ENCODE measurements around the gene AP1G2. TPM values are rescaled to one million over a fixed set of nuclear protein-coding genes. Genes with fewer than 3 reads are reported as not detected.

Gene AP1G2
- polyA plus RNA-seq, 1 experiment = 8.2 TPM

DNA sequence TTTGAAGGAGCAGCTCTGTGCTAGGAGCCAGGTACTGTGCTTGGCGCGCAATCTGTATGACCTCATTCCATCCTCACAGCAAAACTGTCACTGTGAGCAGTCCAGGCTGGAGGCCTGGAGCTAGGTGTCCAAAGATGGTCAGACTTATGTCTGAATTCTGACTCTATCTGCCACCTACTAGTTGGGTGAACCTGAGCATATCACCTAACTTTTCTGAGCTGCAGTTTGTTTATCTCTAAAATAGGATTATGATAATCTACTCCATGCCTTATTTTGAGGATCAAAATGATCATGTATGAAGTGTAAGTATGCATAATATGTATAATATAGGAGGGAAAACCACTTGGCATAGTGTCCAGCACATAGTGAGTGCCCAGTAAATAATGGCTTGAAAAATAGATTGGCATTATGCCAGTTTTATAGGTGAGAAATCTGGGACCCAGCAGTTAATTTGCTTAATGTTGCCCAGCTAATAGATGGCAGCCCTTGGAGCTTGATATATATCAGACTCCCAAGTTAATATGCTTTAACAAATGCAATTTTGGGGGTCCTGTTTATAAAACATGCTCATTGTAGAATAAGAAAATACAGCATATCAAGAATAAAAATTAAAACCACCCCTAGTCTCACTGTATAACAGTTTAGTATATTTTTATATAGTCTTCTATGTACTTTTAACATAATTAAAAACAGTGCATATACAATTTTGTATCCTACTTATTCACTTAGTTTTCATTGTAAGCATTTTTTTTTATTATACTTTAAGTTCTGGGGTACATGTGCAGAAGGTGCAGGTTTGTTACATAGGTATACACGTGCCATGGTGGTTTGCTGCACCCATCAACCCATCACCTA is 15.5 kb upstream of the AP1G2 start:
- Histone ChIP-seq H3K27me3 (ENCODE audit: control insufficient read depth, insufficient read depth, low read length) (peaks cover 21% of the 10 kb centered on the region), H3K4me3 (ENCODE audit: low read depth, low read length) (no peak overlapping the region), H3K9me3 (ENCODE audit: control insufficient read depth, insufficient read depth, low read length) (no peaks in the 10 kb centered on the region; the same call in 1 of the 2 replicates), H3K27ac (ENCODE audit: low read depth, low read length) (no peak overlapping the region)
- CTCF ChIA-PET = interaction anchor here (0.9 kb wide), 1 partner anchor 49 kb away, joined by 3 read pairs; no protein-coding TSS in a partner anchor
- no peak for DNase-seq (ENCODE audit: low read depth, low spot score)
- POLR2A ChIA-PET = no interaction called here
- TF ChIP-seq, protein P1, sequence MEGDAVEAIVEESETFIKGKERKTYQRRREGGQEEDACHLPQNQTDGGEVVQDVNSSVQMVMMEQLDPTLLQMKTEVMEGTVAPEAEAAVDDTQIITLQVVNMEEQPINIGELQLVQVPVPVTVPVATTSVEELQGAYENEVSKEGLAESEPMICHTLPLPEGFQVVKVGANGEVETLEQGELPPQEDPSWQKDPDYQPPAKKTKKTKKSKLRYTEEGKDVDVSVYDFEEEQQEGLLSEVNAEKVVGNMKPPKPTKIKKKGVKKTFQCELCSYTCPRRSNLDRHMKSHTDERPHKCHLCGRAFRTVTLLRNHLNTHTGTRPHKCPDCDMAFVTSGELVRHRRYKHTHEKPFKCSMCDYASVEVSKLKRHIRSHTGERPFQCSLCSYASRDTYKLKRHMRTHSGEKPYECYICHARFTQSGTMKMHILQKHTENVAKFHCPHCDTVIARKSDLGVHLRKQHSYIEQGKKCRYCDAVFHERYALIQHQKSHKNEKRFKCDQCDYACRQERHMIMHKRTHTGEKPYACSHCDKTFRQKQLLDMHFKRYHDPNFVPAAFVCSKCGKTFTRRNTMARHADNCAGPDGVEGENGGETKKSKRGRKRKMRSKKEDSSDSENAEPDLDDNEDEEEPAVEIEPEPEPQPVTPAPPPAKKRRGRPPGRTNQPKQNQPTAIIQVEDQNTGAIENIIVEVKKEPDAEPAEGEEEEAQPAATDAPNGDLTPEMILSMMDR (IDR thresholded peaks at IDR 0.05; ENCODE audit: low read depth, low read length) = no peak

DNA sequence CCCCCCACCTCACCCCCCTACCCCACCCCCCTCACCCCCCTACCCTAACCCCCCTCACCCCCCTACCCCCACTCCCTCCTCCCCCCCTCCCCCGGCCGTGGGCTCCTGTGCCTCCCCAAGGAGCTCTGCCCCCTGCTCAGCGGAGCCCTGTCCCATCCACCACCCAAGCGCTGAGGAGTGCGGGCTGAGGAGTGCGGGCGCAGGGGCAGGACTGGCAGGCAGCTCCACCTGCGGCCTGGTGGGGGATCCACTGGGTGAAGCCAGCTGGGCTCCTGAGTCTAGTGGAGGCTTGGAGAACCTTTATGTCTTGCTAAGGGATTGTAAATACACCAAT is 13.3 kb upstream of the AP1G2 start:
- TF ChIP-seq, protein P1 (IDR thresholded peaks at IDR 0.05; ENCODE audit: low read depth, low read length) = no peak
- H3K9me3 ChIP-seq (ENCODE audit: control insufficient read depth, insufficient read depth, low read length) = no peaks in the 10 kb centered on the region; the same call in 1 of the 2 replicates
- ChIA-PET POLR2A (no interaction called here), CTCF (no interaction called here)
- no peak for DNase-seq (ENCODE audit: low read depth, low spot score)
- no peak overlapping the region for H3K4me3 ChIP-seq (ENCODE audit: low read depth, low read length)
- H3K27me3 ChIP-seq (ENCODE audit: control insufficient read depth, insufficient read depth, low read length) = peaks cover 41% of the 10 kb centered on the region
- no peak overlapping the region for H3K27ac ChIP-seq (ENCODE audit: low read depth, low read length)

DNA sequence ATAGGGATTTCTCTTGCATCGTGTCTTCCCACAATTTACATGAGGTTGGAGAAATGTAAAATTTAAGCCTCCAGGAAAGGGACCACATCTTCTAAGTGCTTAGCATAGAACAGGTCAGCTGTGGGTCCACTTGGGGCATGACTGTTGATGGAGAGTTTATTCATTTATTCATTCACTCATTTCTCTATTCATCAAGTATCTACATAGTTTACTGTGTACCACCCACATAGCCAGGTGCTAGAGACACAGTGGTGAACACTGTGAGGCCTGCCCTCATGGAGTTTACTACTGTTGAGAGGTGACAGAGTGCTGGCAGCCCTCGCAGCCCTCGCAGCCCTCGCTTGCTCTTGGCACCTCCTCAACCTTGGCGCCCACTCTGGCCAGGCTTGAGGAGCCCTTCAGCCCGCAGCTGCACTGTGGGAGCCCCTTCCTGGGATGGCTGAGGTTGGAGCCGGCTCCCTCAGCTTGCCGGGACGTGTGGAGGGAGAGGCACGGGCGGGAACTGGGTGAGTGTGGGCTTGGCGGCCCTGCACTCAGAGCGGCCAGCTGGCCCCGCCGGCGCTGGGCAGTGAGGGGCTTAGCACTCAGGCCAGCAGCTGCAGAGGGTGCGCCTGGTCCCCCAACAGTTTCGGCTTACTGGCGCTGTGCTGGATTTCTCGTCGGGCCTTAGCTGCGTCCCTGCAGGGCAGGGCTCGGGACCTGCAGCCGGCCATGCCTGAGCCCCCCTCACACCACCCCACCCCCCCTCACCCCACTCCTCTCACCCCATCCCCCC is 12.7 kb upstream of the AP1G2 start:
- TF ChIP-seq, protein P1 (IDR thresholded peaks at IDR 0.05; ENCODE audit: low read depth, low read length) = no peak
- DNase-seq (ENCODE audit: low read depth, low spot score) = no peak
- H3K27ac ChIP-seq (ENCODE audit: low read depth, low read length) = no peak overlapping the region
- H3K4me3 ChIP-seq (ENCODE audit: low read depth, low read length) = no peak overlapping the region
- peaks cover 44% of the 10 kb centered on the region for H3K27me3 ChIP-seq (ENCODE audit: control insufficient read depth, insufficient read depth, low read length)
- ChIA-PET POLR2A (no interaction called here), CTCF (interaction anchor here (1.0 kb wide), 1 partner anchor 8 kb away, joined by 6 read pairs; no protein-coding TSS in a partner anchor)
- H3K9me3 ChIP-seq (ENCODE audit: control insufficient read depth, insufficient read depth, low read length) = no peaks in the 10 kb centered on the region; the same call in 1 of the 2 replicates

DNA sequence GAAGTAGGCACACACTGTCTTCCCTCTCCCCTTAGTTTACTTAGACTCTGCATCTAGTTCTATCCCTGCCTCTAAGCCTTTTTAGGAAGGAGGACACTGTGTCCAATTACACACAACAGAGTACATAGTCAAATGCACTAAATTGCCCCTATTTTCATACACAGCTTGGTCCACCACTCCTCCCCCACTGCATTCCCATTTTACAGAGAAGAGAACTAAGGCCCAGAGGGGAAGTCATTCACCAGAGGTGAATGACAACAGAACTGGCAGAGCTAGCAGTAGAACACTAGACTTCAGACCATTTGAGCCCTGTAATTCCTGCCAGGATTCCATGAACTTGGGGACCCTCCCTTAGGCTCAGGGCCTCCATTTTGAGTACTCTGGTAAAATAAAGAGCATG is 12.1 kb upstream of the AP1G2 start:
- ChIA-PET CTCF (interaction anchor here (1.0 kb wide), 1 partner anchor 9 kb away, joined by 6 read pairs; no protein-coding TSS in a partner anchor), POLR2A (no interaction called here)
- H3K27ac ChIP-seq (ENCODE audit: low read depth, low read length) = no peak overlapping the region
- no peaks in the 10 kb centered on the region; the same call in 1 of the 2 replicates for H3K9me3 ChIP-seq (ENCODE audit: control insufficient read depth, insufficient read depth, low read length)
- TF ChIP-seq, protein P1 (IDR thresholded peaks at IDR 0.05; ENCODE audit: low read depth, low read length) = no peak
- no peak overlapping the region for H3K4me3 ChIP-seq (ENCODE audit: low read depth, low read length)
- H3K27me3 ChIP-seq (ENCODE audit: control insufficient read depth, insufficient read depth, low read length) = peaks cover 50% of the 10 kb centered on the region
- no peak for DNase-seq (ENCODE audit: low read depth, low spot score)

DNA sequence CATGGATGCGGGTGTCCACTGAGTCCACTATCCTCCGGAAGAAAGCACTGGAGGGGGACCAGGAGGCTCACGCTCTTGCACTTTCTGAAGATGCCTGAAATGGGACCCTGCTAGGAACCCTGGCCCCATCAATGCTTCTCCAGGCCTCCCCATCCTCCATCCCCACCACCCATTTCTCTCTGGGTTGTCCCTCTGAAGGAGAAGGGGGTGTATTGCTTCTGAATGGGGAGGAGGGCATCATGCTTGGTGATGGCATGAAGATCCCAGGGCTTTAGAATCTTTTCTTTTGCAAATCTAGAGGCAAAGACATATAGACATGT is 11.7 kb upstream of the AP1G2 start:
- H3K9me3 ChIP-seq (ENCODE audit: control insufficient read depth, insufficient read depth, low read length) = no peaks in the 10 kb centered on the region; the same call in 1 of the 2 replicates
- CTCF ChIA-PET = no interaction called here
- POLR2A ChIA-PET = no interaction called here

More for the DNA sequence above, 11.7 kb upstream of the AP1G2 start:
- H3K27me3 ChIP-seq (ENCODE audit: control insufficient read depth, insufficient read depth, low read length) = peaks cover 54% of the 10 kb centered on the region
- H3K4me3 ChIP-seq (ENCODE audit: low read depth, low read length) = no peak overlapping the region
- H3K27ac ChIP-seq (ENCODE audit: low read depth, low read length) = no peak overlapping the region
- DNase-seq (ENCODE audit: low read depth, low spot score) = no peak
- TF ChIP-seq, protein P1 (IDR thresholded peaks at IDR 0.05; ENCODE audit: low read depth, low read length) = no peak
